IMR-90 (cell line): Measurements from ENCODE around the gene GMEB2.

Experiments used
- BHLHE40 ChIP-seq: fragments of 150-350 bp; IDR thresholded peaks from 2 replicates; pipeline ENCODE4 v1.6.1; 2016; ENCODE audit warnings: mild to moderate bottlenecking, low read depth, low read length
- CEBPB ChIP-seq: IDR thresholded peaks from 2 replicates; pipeline ENCODE4 v1.6.1; 2012; ENCODE audit warnings: low read depth, low read length, improper control_type of control experiment
- CHD1 ChIP-seq: IDR thresholded peaks from 2 replicates; pipeline ENCODE4 v1.6.1; 2012; ENCODE audit warnings: low read depth, low read length, improper control_type of control experiment
- CTCF ChIP-seq: conservative IDR thresholded peaks from 2 replicates; pipeline ENCODE4 v1.5.1; 2012; ENCODE audit warnings: mild to moderate bottlenecking, low read depth, low read length, improper control_type of control experiment
- ELK1 ChIP-seq: fragments of 150-350 bp; IDR thresholded peaks from 2 replicates; pipeline ENCODE4 v1.6.1; 2016; ENCODE audit warnings: low read depth, mild to moderate bottlenecking, low read length, moderate library complexity, borderline replicate concordance
- FOS ChIP-seq: fragments of 150-350 bp; IDR thresholded peaks from 2 replicates; pipeline ENCODE4 v1.6.1; 2016; ENCODE audit warnings: low read depth, low read length
- POLR2A ChIP-seq: IDR thresholded peaks from 2 replicates; pipeline ENCODE4 v1.6.1; 2012; ENCODE audit warnings: mild to moderate bottlenecking, low read depth, low read length
- USF2 ChIP-seq: fragments of 150-350 bp; IDR thresholded peaks from 2 replicates; pipeline ENCODE4 v1.6.1; 2017; ENCODE audit warnings: mild to moderate bottlenecking, antibody characterized with exemption, low read length, low read depth

GRCh38 chr20:63618291-63618980, 8.5 kb downstream of the GMEB2 start:
- TF ChIP-seq CEBPB = no peak
- TF ChIP-seq POLR2A = no peak
- TF ChIP-seq CTCF = no peak
- TF ChIP-seq ELK1 = no peak
- no peak for TF ChIP-seq USF2
- TF ChIP-seq BHLHE40 = no peak
- TF ChIP-seq CHD1 = no peak
- no peak for TF ChIP-seq FOS
